ENCODE data around the gene PCDHB15. TPM values are rescaled to one million over a fixed set of nuclear protein-coding genes. Genes with fewer than 3 reads are reported as not detected.
A peak's percentile ranks its signal among the peaks of the same experiment; 100 is the strongest.

PCDHB15 gene
- total RNA-seq, 1 experiment from 2014 or later = 7.0 TPM

DNA sequence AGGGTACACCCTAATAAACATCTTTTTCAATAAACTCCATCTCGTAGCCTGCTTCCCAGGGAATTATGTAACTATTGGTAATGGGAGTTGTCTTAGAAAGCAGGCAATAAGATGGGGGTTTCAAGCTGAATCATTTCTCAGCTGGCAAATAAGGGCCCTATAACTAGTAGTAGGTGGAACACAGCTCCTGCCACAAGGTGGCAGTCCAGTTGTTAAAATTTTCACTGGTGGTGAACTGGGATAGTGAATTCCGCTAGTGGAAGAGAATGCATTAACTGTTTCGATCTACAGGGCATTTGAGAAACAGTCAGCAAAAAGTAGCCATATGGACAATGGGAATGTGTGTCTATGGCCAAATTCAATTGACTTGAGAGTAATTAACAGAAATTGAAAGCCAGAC is 27.7 kb downstream of the PCDHB15 start:
- H2BK12ac ChIP-seq (ENCODE audit: insufficient read length, low read depth, low read length) = no peak overlapping the region
- no peaks in the 10 kb centered on the region for H3K4me1 ChIP-seq (ENCODE audit: insufficient read depth, low read length)
- Mint-ChIP-seq H3K36me3 (ENCODE audit: insufficient read depth in 1 of 3, low read depth in 3 of 3) (peaks cover 5 to 23% (median 9%) of the 10 kb centered on the region in 3 experiments), H3K27me3 (ENCODE audit: low read depth) (no peaks in the 10 kb centered on the region; the same call in 1 of the 2 replicates), H3K4me3 (no peak overlapping the region), H3K4me1 (no peaks in the 10 kb centered on the region), H3K9me3 (peaks cover 45 to 70% of the 10 kb centered on the region in 2 experiments), H3K27ac (no peak overlapping the region)
- H3K9me3 ChIP-seq (ENCODE audit: control insufficient read depth, low read depth, low read length) = peaks cover 20% of the 10 kb centered on the region
- no peak overlapping the region for H3K4ac ChIP-seq (ENCODE audit: low read depth, low read length)
- no peak overlapping the region for H2BK15ac ChIP-seq (ENCODE audit: low read depth, low read length)
- DNase-seq = peak; percentile 35
- H2BK20ac ChIP-seq (ENCODE audit: low read depth, low read length, poor library complexity, severe bottlenecking) = no peak overlapping the region
- H3K23ac ChIP-seq (ENCODE audit: insufficient read length, low read depth, low read length) = no peak overlapping the region
- WGBS (ENCODE audit: extremely low coverage, insufficient read length, low lambda C conversion rate) = no CpG with 5 or more reads among the region's 3 CpGs
- H4K5ac ChIP-seq (ENCODE audit: insufficient read length, low read depth, low read length) = no peak overlapping the region
- no peaks in the 10 kb centered on the region for H3K79me2 ChIP-seq (ENCODE audit: insufficient read depth, low read length)
- H3K27me3 ChIP-seq (ENCODE audit: insufficient read depth, low read length) = no peaks in the 10 kb centered on the region
- TF ChIP-seq, protein P1, sequence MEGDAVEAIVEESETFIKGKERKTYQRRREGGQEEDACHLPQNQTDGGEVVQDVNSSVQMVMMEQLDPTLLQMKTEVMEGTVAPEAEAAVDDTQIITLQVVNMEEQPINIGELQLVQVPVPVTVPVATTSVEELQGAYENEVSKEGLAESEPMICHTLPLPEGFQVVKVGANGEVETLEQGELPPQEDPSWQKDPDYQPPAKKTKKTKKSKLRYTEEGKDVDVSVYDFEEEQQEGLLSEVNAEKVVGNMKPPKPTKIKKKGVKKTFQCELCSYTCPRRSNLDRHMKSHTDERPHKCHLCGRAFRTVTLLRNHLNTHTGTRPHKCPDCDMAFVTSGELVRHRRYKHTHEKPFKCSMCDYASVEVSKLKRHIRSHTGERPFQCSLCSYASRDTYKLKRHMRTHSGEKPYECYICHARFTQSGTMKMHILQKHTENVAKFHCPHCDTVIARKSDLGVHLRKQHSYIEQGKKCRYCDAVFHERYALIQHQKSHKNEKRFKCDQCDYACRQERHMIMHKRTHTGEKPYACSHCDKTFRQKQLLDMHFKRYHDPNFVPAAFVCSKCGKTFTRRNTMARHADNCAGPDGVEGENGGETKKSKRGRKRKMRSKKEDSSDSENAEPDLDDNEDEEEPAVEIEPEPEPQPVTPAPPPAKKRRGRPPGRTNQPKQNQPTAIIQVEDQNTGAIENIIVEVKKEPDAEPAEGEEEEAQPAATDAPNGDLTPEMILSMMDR (conservative IDR thresholded peaks at IDR 0.05) = peak; percentile 66
- H4K20me1 ChIP-seq (ENCODE audit: control insufficient read depth, insufficient read depth, insufficient read length) = no peaks in the 10 kb centered on the region
- no peak overlapping the region for H2AK5ac ChIP-seq (ENCODE audit: insufficient read length, low read length)
- no peak overlapping the region for H3K4me2 ChIP-seq (ENCODE audit: insufficient read depth, insufficient read length, low read length)
- no peak overlapping the region for H2BK120ac ChIP-seq (ENCODE audit: low read depth, low read length, poor library complexity, severe bottlenecking)
- no peak overlapping the region for H3K14ac ChIP-seq (ENCODE audit: insufficient read depth, low read length)
- H3K56ac ChIP-seq (ENCODE audit: insufficient read length, low read depth, low read length) = no peak overlapping the region
- no peaks in the 10 kb centered on the region for H3K79me1 ChIP-seq (ENCODE audit: insufficient read depth, low read depth, low read length, poor library complexity, severe bottlenecking)
- no peak overlapping the region for H3K9ac ChIP-seq (ENCODE audit: extremely low read depth, insufficient read length, low read length)
- no peak overlapping the region for H4K8ac ChIP-seq (replicated peaks; ENCODE audit: insufficient read length, low read depth, low read length)
- no peak overlapping the region for H4K91ac ChIP-seq (ENCODE audit: insufficient read length, low read depth, low read length)
- no peaks in the 10 kb centered on the region for H3K23me2 ChIP-seq (ENCODE audit: insufficient read length, low read depth, low read length, poor library complexity, severe bottlenecking)
- H3K27ac ChIP-seq (ENCODE audit: insufficient read length, low read depth, low read length) = no peak overlapping the region
- no peak overlapping the region for H2AFZ ChIP-seq (ENCODE audit: low read length)
- no peak overlapping the region for H3T11ph ChIP-seq (ENCODE audit: low read length)
- no peak overlapping the region for H3K18ac ChIP-seq (ENCODE audit: insufficient read length, low read depth, low read length)
- no peak overlapping the region for H2BK5ac ChIP-seq (ENCODE audit: insufficient read length, low read length)

Measured in H9 (cell line).